Measurements from ENCODE around the gene ATP5MC2.

GRCh38 chr12:53709671-53710070 is 33.8 kb upstream of the ATP5MC2 start:
- TF ChIP-seq POLR2AphosphoS5 (IDR thresholded peaks at IDR 0.05; ENCODE audit: borderline replicate concordance, low read depth, low read length) (no peak), EZH2 (IDR thresholded peaks at IDR 0.05) (no peak)
